GM19239 (cell line): ENCODE measurements around the gene CYP21A2.
A peak's percentile ranks its signal among the peaks of the same experiment; 100 is the strongest.

ENCODE experiments used
- DNase-seq: peaks from one replicate; pipeline ENCODE4 v3.0.0; 2011; ENCODE audit warnings: low spot score; ENCODE audit not compliant: insufficient read length
- FAIRE-seq: peaks from 2 replicates; lab custom pipeline; 2011; peaks lifted over from hg19 to GRCh38; lab: Jason Lieb, UNC

CYP21A2 gene

DNA sequence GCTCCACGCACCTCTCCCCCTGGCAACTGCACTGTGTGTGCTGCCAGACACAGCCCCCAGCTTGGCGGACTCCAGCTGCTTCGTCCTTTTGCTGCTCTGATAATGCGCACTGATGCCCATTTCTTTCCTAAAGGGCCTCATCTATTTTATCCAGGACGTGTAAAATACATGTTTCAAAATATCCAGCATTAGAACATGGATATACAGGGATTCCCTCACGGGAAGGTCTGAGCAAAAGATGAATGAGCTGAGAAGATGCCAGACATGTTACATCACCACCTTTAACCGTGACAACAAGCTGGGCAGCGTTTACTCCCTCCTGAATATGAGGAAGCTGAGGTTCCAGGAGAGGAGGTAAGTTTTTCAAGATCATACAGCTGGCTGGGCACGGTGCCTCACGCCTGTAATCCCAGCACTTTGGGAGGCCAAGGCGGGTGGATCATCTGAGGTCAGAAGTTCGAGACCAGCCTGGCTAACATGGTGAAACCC, 38.1 kb downstream of the CYP21A2 start:
- no peak for DNase-seq
- no peak for FAIRE-seq

DNA sequence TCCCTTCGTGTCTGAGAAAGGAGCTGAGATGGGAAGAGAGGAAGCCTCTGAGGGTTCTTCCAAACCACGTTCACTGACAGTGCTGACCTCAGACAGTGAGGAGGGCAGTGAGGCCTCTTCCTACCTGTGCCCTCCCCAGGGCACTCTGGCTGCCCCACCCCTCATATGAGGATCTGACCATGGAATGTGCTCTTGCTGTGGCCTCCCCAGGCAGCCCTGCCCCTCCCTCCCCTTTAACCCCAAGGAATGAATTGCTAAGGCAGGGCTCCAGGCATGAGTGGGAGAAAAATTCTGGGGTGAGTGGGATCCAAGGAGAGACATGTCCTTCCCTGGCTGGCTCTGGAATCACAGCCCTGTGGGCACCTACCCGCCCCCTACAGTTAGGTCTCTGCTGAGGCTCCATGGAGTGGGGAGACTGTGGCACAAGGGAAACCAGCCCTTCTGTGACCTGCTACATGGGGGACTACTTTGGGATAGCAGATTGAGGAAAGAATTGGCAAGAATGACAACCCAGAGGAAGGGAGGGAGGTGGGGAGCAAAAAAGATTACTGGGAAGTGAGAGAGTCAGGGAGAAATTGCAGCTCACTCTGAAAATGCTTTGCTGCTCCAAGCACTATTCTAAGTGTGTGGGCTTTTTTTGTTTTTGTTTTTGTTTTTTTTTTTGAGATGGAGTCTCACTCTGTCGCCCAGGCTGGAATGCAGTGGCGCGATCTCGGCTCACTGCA, 41.5 kb downstream of the CYP21A2 start:
- DNase-seq (no peak), FAIRE-seq (no peak)

DNA sequence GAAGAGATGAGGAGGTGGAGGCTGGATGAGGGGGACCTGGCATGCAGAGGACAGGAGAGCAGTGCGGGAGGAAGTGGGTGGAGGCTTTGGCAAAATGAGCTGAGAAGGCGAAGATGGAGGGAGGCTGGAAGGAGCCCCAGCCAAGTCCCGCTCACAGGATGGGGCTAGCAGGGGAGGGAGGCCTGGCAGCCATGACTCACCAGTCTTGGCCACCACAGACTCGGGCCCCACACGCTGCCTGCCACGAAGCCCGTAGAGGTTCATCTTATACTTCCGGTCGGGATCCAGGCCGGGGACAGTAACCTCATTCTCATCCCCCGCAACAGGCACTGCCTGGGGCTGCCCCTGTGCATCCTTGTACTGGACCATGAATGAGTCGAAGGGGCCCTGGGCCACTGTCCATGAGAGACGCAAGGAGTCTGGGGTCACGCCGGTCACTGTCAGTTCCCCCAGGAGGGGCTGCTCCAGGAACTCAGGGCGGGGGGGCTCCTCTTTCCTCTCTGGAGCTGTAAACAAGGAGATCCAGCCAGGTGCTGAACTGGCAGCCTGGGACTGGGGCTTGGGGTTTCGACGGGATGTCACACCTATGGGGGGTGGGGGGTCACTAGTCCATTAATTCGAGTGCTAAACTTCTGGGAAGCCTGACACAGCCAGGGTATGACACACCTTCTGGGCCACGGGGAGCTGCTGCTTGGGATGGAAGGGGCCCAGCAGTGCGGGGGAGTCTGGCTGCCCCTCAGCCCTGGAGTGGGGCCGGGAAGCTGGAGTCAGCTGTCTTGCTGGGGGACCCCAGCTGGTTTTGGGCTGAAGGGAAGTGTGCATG, 43.2 kb downstream of the CYP21A2 start:
- DNase-seq (no peak), FAIRE-seq (no peak)

GRCh38 chr6:32082478-32082877, 44.3 kb downstream of the CYP21A2 start:
- DNase-seq, result no peak
- no peak for FAIRE-seq

- DNase-seq, result no peak
- FAIRE-seq, result no peak
Observed at GRCh38 chr6:32082935-32083334, 44.7 kb downstream of the CYP21A2 start.

GRCh38 chr6:32083812-32084768, 45.9 kb downstream of the CYP21A2 start:
- DNase-seq (no peak), FAIRE-seq (no peak)

GRCh38 chr6:32084780-32085179, 46.6 kb downstream of the CYP21A2 start:
- DNase-seq, result no peak
- no peak for FAIRE-seq

GRCh38 chr6:32085759-32086459, 47.7 kb downstream of the CYP21A2 start:
- FAIRE-seq (no peak), DNase-seq (no peak)

GRCh38 chr6:32086661-32087573, 48.7 kb downstream of the CYP21A2 start:
- DNase-seq, result peak; percentile 74
- FAIRE-seq, result peak; percentile 61

GRCh38 chr6:32087574-32088486, 49.6 kb downstream of the CYP21A2 start:
- FAIRE-seq (no peak), DNase-seq (peak; percentile 74)

GRCh38 chr6:32088487-32089049, 50.4 kb downstream of the CYP21A2 start:
- FAIRE-seq, result no peak
- no peak for DNase-seq

DNA sequence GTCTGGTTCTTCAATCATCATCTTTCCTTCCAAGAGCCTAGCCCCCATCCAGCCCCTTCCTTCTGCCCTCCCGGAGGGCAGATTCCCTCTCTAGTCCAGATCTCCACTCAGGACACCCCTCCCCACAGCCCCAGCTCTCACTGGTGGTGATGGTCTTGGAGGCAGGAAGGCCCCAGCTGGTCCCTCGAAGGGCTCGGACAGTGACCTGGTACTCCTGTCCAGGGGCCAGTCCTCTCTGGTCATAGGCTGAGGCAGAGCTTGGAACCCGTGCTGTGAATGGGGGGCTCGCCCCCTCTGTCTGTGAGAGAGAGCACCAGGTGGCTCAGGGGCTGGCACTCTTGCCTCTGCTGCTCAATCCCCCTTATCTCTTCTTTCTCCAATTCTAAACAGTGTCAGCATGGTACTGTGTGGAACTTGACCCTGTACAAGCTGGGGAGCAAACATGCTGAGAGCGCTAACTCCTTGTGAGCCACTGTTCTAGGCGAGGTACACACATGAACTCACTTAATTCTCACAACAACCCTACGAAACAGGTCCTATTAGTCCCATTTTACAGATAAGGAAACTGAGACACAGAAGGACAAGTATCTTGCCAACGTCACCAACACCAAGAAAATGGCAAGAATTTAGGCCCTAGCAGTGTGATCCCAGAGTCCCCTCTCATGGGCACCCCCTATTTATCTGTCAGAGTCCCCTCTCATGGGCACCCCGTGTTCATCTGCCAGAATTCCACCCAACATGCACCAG, 51.0 kb downstream of the CYP21A2 start:
- DNase-seq (no peak), FAIRE-seq (no peak)
